GM12875 (cell line): ENCODE results near the gene TTC23L.
A peak's percentile ranks its signal among the peaks of the same experiment; 100 is the strongest.

Experiments
- H3K4me3 ChIP-seq: one replicate; pipeline ENCODE4 v1.5.1; 2011; ENCODE audit warnings: low read depth, low read length, control low read depth
- TF ChIP-seq, protein P1 (sequence below): IDR thresholded peaks from 2 replicates; pipeline ENCODE4 v1.5.1; 2011; ENCODE audit warnings: low read depth, mild to moderate bottlenecking, control low read depth, inconsistent platforms, low read length, moderate library complexity, borderline replicate concordance; ENCODE audit not compliant: insufficient read depth

The TTC23L gene

DNA sequence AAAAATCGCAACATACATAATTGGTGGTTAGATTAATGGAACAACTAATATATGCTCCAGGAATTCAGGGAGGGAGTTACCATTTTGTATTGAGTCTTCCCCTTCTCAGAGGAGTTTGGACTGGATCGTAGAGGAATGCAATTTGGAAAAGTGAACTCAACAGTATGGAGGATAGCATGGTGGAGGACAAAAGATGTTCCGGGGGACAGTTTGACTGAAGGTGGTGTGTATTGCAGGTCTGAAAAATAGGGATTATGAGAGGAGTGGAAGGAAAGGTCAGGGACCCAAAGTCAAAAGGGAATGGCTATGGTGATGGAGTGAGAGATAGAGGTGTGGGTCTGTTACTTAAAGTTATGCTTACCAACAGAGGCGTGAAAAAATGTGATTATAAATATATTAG lies 91.9 kb downstream of the TTC23L start:
- TF ChIP-seq, protein P1, sequence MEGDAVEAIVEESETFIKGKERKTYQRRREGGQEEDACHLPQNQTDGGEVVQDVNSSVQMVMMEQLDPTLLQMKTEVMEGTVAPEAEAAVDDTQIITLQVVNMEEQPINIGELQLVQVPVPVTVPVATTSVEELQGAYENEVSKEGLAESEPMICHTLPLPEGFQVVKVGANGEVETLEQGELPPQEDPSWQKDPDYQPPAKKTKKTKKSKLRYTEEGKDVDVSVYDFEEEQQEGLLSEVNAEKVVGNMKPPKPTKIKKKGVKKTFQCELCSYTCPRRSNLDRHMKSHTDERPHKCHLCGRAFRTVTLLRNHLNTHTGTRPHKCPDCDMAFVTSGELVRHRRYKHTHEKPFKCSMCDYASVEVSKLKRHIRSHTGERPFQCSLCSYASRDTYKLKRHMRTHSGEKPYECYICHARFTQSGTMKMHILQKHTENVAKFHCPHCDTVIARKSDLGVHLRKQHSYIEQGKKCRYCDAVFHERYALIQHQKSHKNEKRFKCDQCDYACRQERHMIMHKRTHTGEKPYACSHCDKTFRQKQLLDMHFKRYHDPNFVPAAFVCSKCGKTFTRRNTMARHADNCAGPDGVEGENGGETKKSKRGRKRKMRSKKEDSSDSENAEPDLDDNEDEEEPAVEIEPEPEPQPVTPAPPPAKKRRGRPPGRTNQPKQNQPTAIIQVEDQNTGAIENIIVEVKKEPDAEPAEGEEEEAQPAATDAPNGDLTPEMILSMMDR = no peak

DNA sequence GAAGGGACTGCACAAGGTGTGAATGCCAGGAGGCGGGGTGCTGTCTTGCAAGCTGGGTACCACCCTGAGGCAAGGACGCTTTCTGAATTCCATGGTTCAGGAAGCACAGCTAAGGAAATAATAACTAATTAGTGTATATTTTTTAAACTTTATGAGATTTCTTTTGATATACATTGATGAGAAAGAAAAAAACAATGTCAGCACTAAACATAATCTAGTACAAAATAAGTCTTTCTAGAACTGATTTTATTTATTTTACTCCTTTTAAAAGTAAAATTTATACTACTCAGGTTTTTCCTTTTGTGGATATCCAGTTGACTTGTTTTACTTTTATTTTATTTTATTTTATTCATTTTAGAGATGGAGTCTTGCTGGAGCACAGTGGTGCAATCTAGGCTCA lies 94.0 kb downstream of the TTC23L start:
- no peak overlapping the region for H3K4me3 ChIP-seq
- TF ChIP-seq, protein P1 = no peak

More for the DNA sequence above, 91.9 kb downstream of the TTC23L start:
- H3K4me3 ChIP-seq = peak overlapping the region; percentile 96

DNA sequence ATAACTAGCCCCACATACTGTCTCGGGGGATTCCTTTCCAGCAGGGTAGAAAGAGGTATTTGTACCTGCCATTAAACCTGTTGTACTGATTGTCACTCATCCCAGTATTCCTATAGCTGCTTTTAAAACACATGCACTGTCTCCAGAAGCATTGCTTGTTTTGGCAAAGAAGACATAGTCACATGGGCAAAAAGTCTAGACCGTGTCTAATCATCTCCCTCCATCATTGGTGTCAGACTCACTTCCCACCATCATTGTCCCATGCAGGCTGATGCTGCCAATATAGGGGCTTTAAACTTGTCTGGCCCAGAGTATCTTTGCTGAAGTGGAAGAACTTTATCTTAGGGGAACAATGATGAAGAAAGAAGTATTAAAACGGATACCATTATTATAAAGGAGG lies 103.0 kb downstream of the TTC23L start:
- H3K4me3 ChIP-seq = no peak overlapping the region
- TF ChIP-seq, protein P1 = no peak

DNA sequence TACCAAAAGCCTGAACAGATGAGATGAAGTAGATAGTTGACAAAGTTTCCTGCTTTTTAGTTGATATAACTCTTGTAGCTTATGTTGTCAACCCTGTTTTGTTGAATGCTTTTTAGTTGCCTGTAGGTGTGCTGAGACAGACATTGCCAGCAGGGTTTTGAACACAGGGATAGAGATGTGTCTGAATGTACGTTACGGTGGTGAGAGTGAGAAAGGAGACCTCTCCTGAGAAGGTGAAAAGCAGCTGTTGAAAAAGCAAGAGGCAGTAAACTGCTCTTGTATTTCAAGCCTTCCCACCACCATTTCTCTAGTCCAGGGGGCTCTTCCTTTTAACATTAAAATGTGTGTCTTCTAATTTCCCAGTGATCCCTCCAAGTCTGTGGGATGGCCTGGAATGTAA lies 105.1 kb downstream of the TTC23L start:
- H3K4me3 ChIP-seq = no peak overlapping the region
- TF ChIP-seq, protein P1 = no peak

DNA sequence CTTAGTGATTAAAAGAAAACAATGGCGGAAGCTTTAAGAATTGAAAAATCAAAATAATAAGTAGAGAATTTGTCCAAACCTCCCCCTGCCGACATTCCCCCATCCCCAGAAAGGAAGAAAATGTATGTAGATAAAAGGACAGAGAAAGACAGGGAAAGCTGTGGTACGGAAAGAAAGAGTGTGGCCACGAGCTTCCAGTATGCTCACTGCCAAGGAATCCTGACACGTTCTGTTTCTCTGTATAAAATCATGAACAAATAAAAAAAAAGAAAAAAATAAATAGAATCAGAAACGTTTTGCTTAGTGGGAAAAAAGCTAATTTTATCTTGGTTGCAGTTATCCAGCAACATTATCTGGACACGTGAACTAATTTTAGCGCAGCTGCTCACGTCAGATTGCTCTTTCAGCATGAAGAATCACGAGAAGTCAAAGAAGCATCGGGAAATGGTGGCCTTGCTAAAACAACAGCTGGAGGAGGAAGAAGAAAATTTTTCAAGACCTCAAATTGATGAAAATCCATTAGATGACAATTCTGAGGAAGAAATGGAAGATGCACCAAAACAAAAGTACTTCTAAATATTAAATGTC lies 105.6 kb downstream of the TTC23L start:
- no peak overlapping the region for H3K4me3 ChIP-seq
- TF ChIP-seq, protein P1 = no peak
